Upper lobe of right lung (tissue), 1 donor: ENCODE measurements around the gene FAM83G. TPM values are rescaled to one million over a fixed set of nuclear protein-coding genes. Genes with fewer than 3 reads are reported as not detected.

Experiments
- ATAC-seq: fragments of 200-7000 bp; cut with Tn5 transposase; one replicate; pipeline ENCODE4 v1.9.1; 2020; ENCODE audit warnings: mild to moderate bottlenecking, moderate library complexity
- DNase-seq: peaks from one replicate; pipeline ENCODE4 v3.0.0-alpha.2; 2020
- H3K27ac ChIP-seq: fragments of 200-600 bp; one replicate; pipeline ENCODE4 v1.8.0; 2022
- H3K27me3 ChIP-seq: fragments of 200-600 bp; one replicate; pipeline ENCODE4 v1.8.0; 2022; ENCODE audit warnings: mild to moderate bottlenecking
- H3K36me3 ChIP-seq: fragments of 200-600 bp; one replicate; pipeline ENCODE4 v1.8.0; 2022
- H3K4me1 ChIP-seq: fragments of 200-600 bp; one replicate; pipeline ENCODE4 v1.8.0; 2022
- H3K4me3 ChIP-seq: fragments of 200-600 bp; one replicate; pipeline ENCODE4 v1.8.0; 2022; ENCODE audit warnings: mild to moderate bottlenecking
- H3K9me3 ChIP-seq: fragments of 200-600 bp; one replicate; pipeline ENCODE4 v1.8.0; 2022
- CTCF ChIP-seq: fragments of 200-600 bp; IDR thresholded peaks from one replicate; pipeline ENCODE4 v1.8.0; 2022; ENCODE audit warnings: antibody characterized with exemption
- intact Hi-C: fragments of 100-400 bp; cut with DNase I; formaldehyde crosslinking; loops from one replicate; pipeline ENCODE4 v1.11.0; 2022
- total RNA-seq: library from RNA; stranded (reverse); fragmentation: NEBNext Ultra II Directional; extraction: Animal tissue kit (Norgen Biotek cat#: 25700); gene quantifications from one replicate; pipeline ENCODE4 v1.2.1, GENCODE V29; 2021
- donor health status: DM: no; HTN: yes; CAD: no; lungs with severe emphysema.

FAM83G gene
- total RNA-seq, 1 donor from 2014 or later = 8.3 TPM

DNA sequence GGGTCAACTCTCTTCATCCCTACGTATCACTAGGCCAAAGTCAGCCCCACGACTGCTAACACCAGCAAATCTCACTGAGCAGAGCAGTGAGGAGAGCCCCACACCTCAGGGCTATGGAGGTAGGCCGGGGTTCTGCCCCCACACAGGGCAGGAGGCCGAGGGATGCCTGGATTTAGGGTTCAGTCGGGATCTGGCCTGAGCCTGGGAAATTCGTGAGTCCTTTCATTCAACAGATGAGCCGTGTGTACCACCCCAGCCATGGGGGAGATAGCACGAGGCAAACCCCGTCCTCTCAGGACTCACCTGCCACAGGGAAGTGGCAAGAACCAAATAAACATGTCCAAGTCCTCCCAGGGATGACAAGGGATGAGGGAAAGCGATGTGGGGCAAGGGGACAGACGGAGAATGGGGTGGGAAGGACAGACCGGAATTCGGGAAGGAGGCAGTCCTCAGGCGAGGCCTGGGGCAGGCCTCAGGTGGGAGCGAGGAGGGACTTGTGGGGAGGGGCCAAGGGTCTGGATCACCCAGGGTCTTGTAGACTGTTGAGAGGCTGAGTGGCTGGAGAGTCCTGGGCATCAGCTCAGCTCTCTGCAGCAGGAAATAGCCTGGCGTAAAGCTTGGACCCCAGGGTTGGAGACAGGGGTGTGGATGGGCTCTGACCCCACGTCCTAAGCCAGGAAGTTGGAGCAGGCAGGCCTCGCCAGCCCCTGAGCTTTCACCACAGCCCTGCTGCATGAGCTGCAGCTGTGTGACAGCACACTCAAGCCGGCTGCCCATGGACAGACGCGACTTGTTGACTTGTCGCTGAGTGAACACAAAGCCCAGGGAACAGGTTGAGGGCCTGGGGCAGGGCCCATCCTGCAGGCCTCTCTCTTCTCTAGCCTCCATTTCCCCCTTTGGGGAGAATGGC, 7.9 kb upstream of the FAM83G start:
- H3K27me3 ChIP-seq = no peaks in the 10 kb centered on the region
- H3K36me3 ChIP-seq = no peaks in the 10 kb centered on the region
- no peaks in the 10 kb centered on the region for H3K9me3 ChIP-seq
- no peaks in the 10 kb centered on the region for H3K4me1 ChIP-seq
- DNase-seq = no peak
- intact Hi-C loops = no loop called here
- no peak for ATAC-seq
- H3K27ac ChIP-seq = no peak overlapping the region
- TF ChIP-seq CTCF = no peak
- H3K4me3 ChIP-seq = no peak overlapping the region

DNA sequence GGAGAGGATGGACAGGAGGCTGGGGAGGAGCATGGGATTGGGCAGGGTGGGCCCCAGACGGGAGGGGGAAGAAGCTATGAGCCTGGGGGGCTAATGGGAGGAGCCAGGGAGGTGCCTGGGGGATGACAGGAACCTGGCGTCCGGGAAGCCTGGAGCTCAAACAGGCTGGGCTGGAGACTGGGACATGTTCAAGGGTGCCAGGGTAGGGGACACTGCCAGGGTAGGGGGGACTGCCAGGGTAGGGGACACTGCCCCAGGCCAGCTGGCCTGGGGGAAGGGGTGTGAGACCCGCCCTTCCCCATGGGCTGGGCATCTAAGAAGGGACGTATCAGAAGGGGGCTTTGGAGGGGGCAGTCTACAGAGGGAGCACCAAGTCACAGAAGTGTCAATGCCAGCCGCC, 7.0 kb upstream of the FAM83G start:
- Histone ChIP-seq H3K27me3 (no peaks in the 10 kb centered on the region), H3K27ac (no peak overlapping the region), H3K36me3 (no peaks in the 10 kb centered on the region), H3K4me3 (no peak overlapping the region), H3K9me3 (no peaks in the 10 kb centered on the region), H3K4me1 (no peaks in the 10 kb centered on the region)
- no peak for DNase-seq
- TF ChIP-seq CTCF = no peak
- intact Hi-C loops = no loop called here
- ATAC-seq = peak; percentile 4

- Histone ChIP-seq H3K4me1 (no peaks in the 10 kb centered on the region), H3K4me3 (no peak overlapping the region), H3K27ac (no peak overlapping the region), H3K36me3 (no peaks in the 10 kb centered on the region), H3K9me3 (no peaks in the 10 kb centered on the region), H3K27me3 (no peaks in the 10 kb centered on the region)
- intact Hi-C loops = no loop called here
- TF ChIP-seq CTCF = no peak
- ATAC-seq = no peak
- no peak for DNase-seq
Measured at GRCh38 chr17:19010729-19011505, 6.4 kb upstream of the FAM83G start.

- no peaks in the 10 kb centered on the region for H3K36me3 ChIP-seq
- no peaks in the 10 kb centered on the region for H3K27me3 ChIP-seq
- H3K27ac ChIP-seq = no peak overlapping the region
- no peak for TF ChIP-seq CTCF
- ATAC-seq = no peak
- no peak overlapping the region for H3K4me3 ChIP-seq
- intact Hi-C loops = no loop called here
- no peaks in the 10 kb centered on the region for H3K9me3 ChIP-seq
- DNase-seq = no peak
- peaks cover 3% of the 10 kb centered on the region for H3K4me1 ChIP-seq
Measured at GRCh38 chr17:19009970-19010369, 5.4 kb upstream of the FAM83G start.

DNA sequence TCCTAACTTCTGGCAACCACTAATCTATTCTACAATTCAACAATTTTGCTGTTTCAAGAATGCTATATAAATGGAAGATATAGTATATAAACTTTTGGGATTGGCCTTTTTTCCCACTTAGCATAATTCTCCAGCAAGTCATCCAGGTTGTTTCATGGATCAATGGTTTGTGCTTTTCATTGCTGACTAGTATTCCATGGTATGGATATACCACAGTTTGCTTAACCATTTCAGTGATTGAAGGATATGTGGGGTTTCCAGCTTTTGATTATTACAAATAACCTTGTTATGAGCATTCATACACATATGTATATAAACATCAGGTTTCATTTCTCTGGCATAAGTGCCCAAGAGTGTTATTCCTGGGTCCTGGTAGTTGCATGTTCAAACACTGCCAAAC, 2.1 kb upstream of the FAM83G start:
- H3K9me3 ChIP-seq = no peaks in the 10 kb centered on the region
- intact Hi-C loops = no loop called here
- no peaks in the 10 kb centered on the region for H3K36me3 ChIP-seq
- ATAC-seq (no peak), DNase-seq (no peak)
- H3K27me3 ChIP-seq = no peaks in the 10 kb centered on the region
- TF ChIP-seq CTCF = no peak
- no peak overlapping the region for H3K4me3 ChIP-seq
- H3K4me1 ChIP-seq = peaks cover 5% of the 10 kb centered on the region
- no peak overlapping the region for H3K27ac ChIP-seq
